ENCODE results near the gene LIPC.

The LIPC gene

DNA sequence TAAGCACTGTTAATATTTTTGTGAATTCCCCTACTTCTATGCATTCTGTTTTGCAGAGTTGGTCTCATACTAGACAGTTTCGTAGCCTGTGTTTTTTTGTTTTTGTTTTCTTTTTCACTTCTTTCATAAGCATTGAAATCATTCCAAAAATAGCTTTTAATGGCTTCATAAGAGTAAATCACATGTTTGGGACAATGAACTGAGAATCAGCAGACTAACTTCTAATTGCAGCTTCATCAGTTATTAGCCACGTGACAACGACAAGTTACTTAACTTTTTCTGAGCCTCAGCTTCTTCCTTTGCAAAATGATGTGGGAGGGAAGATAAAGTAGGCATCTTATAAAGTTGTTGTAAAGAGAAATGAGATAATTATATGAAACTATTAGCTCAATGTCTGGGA is 124.8 kb downstream of the LIPC start:
- DNase-seq (ENCODE audit: extremely low spot score) = no peak
- ChIA-PET CTCF (interaction anchor here (1.0 to 1.1 kb wide), 3 partner anchors 11 to 33 kb away, joined by 3 to 4 read pairs (median 4); no protein-coding TSS in a partner anchor), POLR2A (no interaction called here)
- TF ChIP-seq, protein P1, sequence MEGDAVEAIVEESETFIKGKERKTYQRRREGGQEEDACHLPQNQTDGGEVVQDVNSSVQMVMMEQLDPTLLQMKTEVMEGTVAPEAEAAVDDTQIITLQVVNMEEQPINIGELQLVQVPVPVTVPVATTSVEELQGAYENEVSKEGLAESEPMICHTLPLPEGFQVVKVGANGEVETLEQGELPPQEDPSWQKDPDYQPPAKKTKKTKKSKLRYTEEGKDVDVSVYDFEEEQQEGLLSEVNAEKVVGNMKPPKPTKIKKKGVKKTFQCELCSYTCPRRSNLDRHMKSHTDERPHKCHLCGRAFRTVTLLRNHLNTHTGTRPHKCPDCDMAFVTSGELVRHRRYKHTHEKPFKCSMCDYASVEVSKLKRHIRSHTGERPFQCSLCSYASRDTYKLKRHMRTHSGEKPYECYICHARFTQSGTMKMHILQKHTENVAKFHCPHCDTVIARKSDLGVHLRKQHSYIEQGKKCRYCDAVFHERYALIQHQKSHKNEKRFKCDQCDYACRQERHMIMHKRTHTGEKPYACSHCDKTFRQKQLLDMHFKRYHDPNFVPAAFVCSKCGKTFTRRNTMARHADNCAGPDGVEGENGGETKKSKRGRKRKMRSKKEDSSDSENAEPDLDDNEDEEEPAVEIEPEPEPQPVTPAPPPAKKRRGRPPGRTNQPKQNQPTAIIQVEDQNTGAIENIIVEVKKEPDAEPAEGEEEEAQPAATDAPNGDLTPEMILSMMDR (IDR thresholded peaks at IDR 0.05; ENCODE audit: control extremely low read depth, extremely low read depth, low read depth, missing control alignments) = no peak

DNA sequence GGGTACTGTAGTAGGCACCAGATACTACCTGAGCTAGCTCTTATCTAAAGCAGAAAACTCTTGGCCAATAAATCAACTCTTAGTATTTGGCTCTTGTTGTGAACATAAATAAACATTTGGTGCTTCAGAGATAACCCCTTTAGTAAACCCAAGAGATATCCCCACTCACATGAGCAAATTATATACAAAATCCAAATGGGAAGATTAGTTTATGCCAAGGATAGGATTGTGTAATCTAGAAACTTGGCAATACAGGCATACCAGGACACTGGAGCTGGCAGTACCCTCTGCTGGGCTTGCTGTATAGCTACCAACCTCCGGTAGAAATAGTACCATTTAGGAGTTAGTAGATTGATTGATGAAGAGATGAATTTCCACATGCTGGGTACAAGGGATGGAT is 127.0 kb downstream of the LIPC start:
- CTCF ChIA-PET = interaction anchor here (0.9 to 2.0 kb wide), 6 partner anchors 9 to 41 kb away, joined by 3 to 5 read pairs (median 4); no protein-coding TSS in a partner anchor
- POLR2A ChIA-PET = no interaction called here
- TF ChIP-seq, protein P1 (IDR thresholded peaks at IDR 0.05; ENCODE audit: control extremely low read depth, extremely low read depth, low read depth, missing control alignments) = no peak
- DNase-seq (ENCODE audit: extremely low spot score) = no peak

DNA sequence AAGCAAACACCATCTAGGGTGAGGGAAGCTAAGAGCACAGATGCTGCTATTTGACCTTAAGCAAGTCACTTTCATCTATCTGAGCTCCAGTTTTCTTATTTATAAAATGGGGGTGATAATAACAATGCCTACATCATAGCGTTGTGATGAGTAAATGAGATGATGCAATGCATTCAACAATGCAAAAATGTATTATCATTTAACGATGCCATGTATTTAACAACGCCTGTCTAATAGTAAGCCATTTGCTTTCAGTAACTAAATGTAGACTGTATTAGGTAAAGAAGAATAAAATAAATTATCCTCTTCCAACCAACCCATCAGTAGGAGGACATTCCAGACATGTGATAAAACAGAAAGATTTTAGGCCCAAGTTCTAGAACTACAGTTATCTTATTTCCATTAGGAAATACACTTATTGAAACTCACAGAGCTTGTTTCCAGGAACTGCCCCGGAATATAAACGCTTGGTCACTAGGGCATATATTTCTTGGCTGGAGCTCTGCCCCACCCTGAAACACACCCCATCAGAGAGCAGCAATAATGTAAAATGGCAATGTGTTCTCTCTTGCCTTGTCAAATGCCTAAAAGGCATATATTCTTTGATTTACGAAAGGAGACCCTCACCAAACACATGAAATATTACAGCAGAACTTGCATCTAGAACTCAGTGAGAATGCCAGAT is 128.3 kb downstream of the LIPC start:
- TF ChIP-seq, protein P1 (IDR thresholded peaks at IDR 0.05; ENCODE audit: control extremely low read depth, extremely low read depth, low read depth, missing control alignments) = no peak
- ChIA-PET POLR2A (no interaction called here), CTCF (interaction anchor here (0.9 to 2.0 kb wide), 7 partner anchors 9 to 43 kb away, joined by 3 to 5 read pairs (median 3); no protein-coding TSS in a partner anchor)
- DNase-seq (ENCODE audit: extremely low spot score) = no peak

DNA sequence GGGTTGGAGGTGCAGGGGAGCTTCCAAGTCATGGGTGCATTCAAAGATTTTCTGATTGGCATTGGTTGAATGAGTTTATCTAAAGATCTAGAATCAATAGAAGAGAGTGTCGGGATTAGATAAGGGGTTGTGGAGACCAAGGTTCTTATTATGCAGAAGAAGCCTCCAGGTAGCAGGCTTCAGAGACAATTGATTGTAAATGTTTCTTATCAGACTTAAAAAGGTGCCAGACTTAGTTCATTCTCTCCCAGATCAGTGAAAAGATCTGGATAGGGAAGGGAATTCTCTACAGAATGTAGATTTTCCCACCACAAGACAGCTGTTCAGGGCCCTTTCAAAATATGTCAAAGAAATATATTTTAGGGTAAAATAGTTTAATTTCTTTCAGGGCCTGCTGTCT is 129.5 kb downstream of the LIPC start:
- DNase-seq (ENCODE audit: extremely low spot score) = no peak
- TF ChIP-seq, protein P1 (IDR thresholded peaks at IDR 0.05; ENCODE audit: control extremely low read depth, extremely low read depth, low read depth, missing control alignments) = no peak
- POLR2A ChIA-PET = no interaction called here
- CTCF ChIA-PET = no interaction called here

DNA sequence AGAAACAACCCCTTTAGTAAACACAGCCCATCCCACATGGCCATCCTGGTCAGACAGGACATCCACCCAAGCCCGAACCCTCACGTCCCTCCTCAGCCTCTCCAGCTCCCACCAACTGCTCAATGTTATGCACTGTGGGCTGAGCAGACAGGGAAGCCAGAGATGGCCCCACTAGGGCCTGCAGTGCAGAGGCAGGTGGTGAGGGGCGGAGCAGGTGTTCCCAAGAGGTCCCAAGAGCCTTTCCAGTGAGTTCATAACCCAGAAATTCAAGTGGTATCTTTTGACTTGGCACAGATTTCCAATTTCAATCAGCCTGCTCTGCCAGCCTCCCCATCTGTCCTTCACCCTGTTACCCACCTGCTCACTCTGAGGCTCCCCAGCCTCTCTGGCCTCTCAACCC is 130.3 kb downstream of the LIPC start:
- TF ChIP-seq, protein P1 (IDR thresholded peaks at IDR 0.05; ENCODE audit: control extremely low read depth, extremely low read depth, low read depth, missing control alignments) = no peak
- no peak for DNase-seq (ENCODE audit: extremely low spot score)
- ChIA-PET POLR2A (no interaction called here), CTCF (interaction anchor here (1.3 kb wide), 1 partner anchor 11 kb away, joined by 3 read pairs; no protein-coding TSS in a partner anchor)

DNA sequence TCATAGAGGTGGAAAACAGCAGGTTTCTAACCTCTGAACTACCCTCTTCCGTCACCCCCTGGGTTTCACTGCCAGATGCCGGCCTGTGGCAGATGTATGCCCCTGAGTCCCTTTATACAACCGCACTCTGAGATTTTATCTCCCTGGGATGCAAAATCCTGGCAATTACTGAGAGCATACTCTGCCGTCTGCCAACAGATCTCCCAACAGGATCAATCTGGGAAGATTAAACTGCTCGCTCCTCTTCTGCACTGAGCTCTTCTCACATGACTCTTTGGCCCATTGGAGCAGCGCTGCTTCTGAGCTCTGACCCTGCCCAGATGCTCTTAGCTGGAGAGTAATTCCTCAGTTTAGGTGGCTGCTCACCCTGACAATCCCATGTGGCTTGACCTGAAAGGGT is 133.2 kb downstream of the LIPC start:
- TF ChIP-seq, protein P1 (IDR thresholded peaks at IDR 0.05; ENCODE audit: control extremely low read depth, extremely low read depth, low read depth, missing control alignments) = no peak
- no peak for DNase-seq (ENCODE audit: extremely low spot score)
- CTCF ChIA-PET = interaction anchor here (0.8 to 2.1 kb wide), 2 partner anchors 10 to 25 kb away, joined by 3 to 6 read pairs; no protein-coding TSS in a partner anchor
- POLR2A ChIA-PET = no interaction called here
